Neural cell (in vitro differentiated cells): Measurements from ENCODE around the gene CHL1. TPM values are rescaled to one million over a fixed set of nuclear protein-coding genes. Genes with fewer than 3 reads are reported as not detected.

Experiments used
- H2AFZ ChIP-seq: fragments of 200-600, 300-800 bp; sonication (generic), shearing (Covaris generic); 2 replicates; pipeline ENCODE4 v1.6.0; 2014; ENCODE audit warnings: low read depth, mild to moderate bottlenecking, antibody characterized with exemption, low read length, moderate library complexity
- H3F3A ChIP-seq: fragments of 200-600 bp; shearing (Covaris generic); 2 replicates; pipeline ENCODE4 v1.6.1; 2016; ENCODE audit warnings: mild to moderate bottlenecking, moderate library complexity, mixed read lengths, antibody characterized with exemption, low read length; ENCODE audit not compliant: insufficient read depth, poor library complexity, severe bottlenecking
- H3K27ac ChIP-seq: fragments of 200-600, 300-800 bp; sonication (generic), shearing (Covaris generic); 2 replicates; pipeline ENCODE4 v1.5.1; 2014; ENCODE audit warnings: mild to moderate bottlenecking, low read length, moderate library complexity
- H3K27me3 ChIP-seq: fragments of 300-800, 200-600 bp; sonication (generic), shearing (Covaris generic); 2 replicates; pipeline ENCODE4 v1.6.0; 2014; ENCODE audit warnings: mild to moderate bottlenecking, low read depth, low read length, moderate library complexity; ENCODE audit not compliant: insufficient read depth
- H3K36me3 ChIP-seq: fragments of 300-800, 200-600 bp; sonication (generic), shearing (Covaris generic); 2 replicates; pipeline ENCODE4 v1.5.1; 2014; ENCODE audit warnings: mild to moderate bottlenecking, antibody characterized with exemption, low read length, moderate library complexity; ENCODE audit not compliant: insufficient read depth
- H3K4me2 ChIP-seq: fragments of 300-800, 200-600 bp; sonication (generic), shearing (Covaris generic); 2 replicates; pipeline ENCODE4 v1.6.0; 2014; ENCODE audit warnings: mild to moderate bottlenecking, low read length
- H3K4me3 ChIP-seq: fragments of 300-800, 200-600 bp; sonication (generic), shearing (Covaris generic); 2 replicates; pipeline ENCODE4 v1.5.1; 2014; ENCODE audit warnings: mild to moderate bottlenecking, low read length, moderate library complexity
- H3K79me2 ChIP-seq: fragments of 200-600 bp; shearing (Covaris generic); replicated peaks from 2 replicates; pipeline ENCODE4 v1.6.0; 2014; ENCODE audit warnings: mild to moderate bottlenecking, low read length, moderate library complexity; ENCODE audit not compliant: insufficient read depth
- H3K9ac ChIP-seq: fragments of 300-800, 200-600 bp; sonication (generic), shearing (Covaris generic); 2 replicates; pipeline ENCODE4 v1.6.1; 2016; ENCODE audit warnings: mild to moderate bottlenecking, low read length, mixed read lengths
- H3K9me2 ChIP-seq: fragments of 200-600 bp; shearing (Covaris generic); 2 replicates; pipeline ENCODE4 v1.6.1; 2016; ENCODE audit warnings: mild to moderate bottlenecking, low read length, mixed read lengths; ENCODE audit not compliant: insufficient read depth
- H3K9me3 ChIP-seq: fragments of 200-600, 300-800 bp; sonication (generic), shearing (Covaris generic); 2 replicates; pipeline ENCODE4 v1.6.1; 2016; ENCODE audit warnings: mild to moderate bottlenecking, mixed run types, low read length, moderate library complexity, mixed read lengths
- H4K20me1 ChIP-seq: fragments of 200-600 bp; shearing (Covaris generic); 2 replicates; pipeline ENCODE4 v1.6.1; 2016; ENCODE audit warnings: mild to moderate bottlenecking, mixed run types; ENCODE audit not compliant: insufficient read depth
- CTCF ChIP-seq: fragments of 450-650 bp; IDR thresholded peaks from 2 replicates; pipeline ENCODE4 v1.5.1; 2014; ENCODE audit warnings: antibody characterized with exemption, mild to moderate bottlenecking, moderate library complexity; ENCODE audit not compliant: poor library complexity, severe bottlenecking
- EP300 ChIP-seq: fragments of 450-650 bp; conservative IDR thresholded peaks from 2 replicates; pipeline ENCODE4 v1.6.1; 2014; ENCODE audit warnings: antibody characterized with exemption, mild to moderate bottlenecking, moderate library complexity; ENCODE audit not compliant: poor library complexity, severe bottlenecking
- EZH2 ChIP-seq: fragments of 200-600, 300-800 bp; shearing (Covaris generic), sonication (generic); IDR thresholded peaks from 2 replicates; pipeline ENCODE4 v1.6.1; 2014; ENCODE audit warnings: antibody characterized with exemption, low read length, borderline replicate concordance, mild to moderate bottlenecking; ENCODE audit not compliant: insufficient read depth, poor library complexity, severe bottlenecking
- MXI1 ChIP-seq: fragments of 450-650 bp; conservative IDR thresholded peaks from 2 replicates; pipeline ENCODE4 v1.6.1; 2014; ENCODE audit warnings: antibody characterized with exemption, mild to moderate bottlenecking; ENCODE audit not compliant: poor library complexity, severe bottlenecking
- POLR2AphosphoS5 ChIP-seq: IDR thresholded peaks from 2 replicates; pipeline ENCODE4 v1.6.1; 2012
- RAD21 ChIP-seq: fragments of 450-650 bp; conservative IDR thresholded peaks from 2 replicates; pipeline ENCODE4 v1.6.1; 2014; ENCODE audit warnings: antibody characterized with exemption, mild to moderate bottlenecking, moderate library complexity
- SMC3 ChIP-seq: fragments of 450-650 bp; conservative IDR thresholded peaks from 2 replicates; pipeline ENCODE4 v1.6.1; 2014; ENCODE audit warnings: antibody characterized with exemption, mild to moderate bottlenecking, moderate library complexity; ENCODE audit not compliant: poor library complexity
- TAF1 ChIP-seq: IDR thresholded peaks from 2 replicates; pipeline ENCODE4 v1.6.1; 2012; ENCODE audit warnings: low read depth
- polyA plus RNA-seq: library from polyadenylated mRNA; depleted of rRNA; stranded (reverse); fragments of >200 nt; gene quantifications from 2 replicates; pipeline ENCODE4 v1.2.3, GENCODE V29; 2014
- TF ChIP-seq, protein P1 (sequence below): IDR thresholded peaks from 2 replicates; pipeline ENCODE4 v1.6.1; 2012; ENCODE audit warnings: borderline replicate concordance

CHL1 gene
- polyA plus RNA-seq, 1 donor from 2014 or later, result 199 TPM

DNA sequence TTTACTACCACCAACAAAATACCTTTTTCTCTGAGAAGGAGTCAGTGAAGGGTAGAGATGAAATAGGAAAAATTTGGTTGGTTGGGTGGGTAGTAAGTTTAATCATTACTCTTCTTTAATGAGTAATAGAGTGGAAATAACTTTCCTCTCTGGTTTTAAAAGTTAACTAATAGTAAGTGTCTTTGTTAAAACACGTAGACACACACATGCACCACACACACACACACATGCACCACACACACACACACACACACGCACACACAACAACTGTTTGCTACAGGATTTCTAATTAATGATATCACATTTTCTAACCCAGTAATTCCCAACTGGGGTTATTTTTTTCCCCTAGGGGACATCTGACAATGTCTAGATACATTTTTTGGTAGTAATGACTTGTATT is 84.1 kb downstream of the CHL1 start:
- Histone ChIP-seq H4K20me1 (no peaks in the 10 kb centered on the region), H3K4me3 (no peak overlapping the region), H3K79me2 (no peaks in the 10 kb centered on the region), H3K27ac (no peak overlapping the region), H3F3A (no peaks in the 10 kb centered on the region), H3K9me3 (no peaks in the 10 kb centered on the region), H3K9me2 (no peaks in the 10 kb centered on the region), H3K4me2 (no peak overlapping the region), H3K36me3 (no peaks in the 10 kb centered on the region), H3K9ac (no peak overlapping the region), H3K27me3 (no peaks in the 10 kb centered on the region), H2AFZ (no peak overlapping the region)
- TF ChIP-seq TAF1, result no peak

- Histone ChIP-seq H3K27ac (no peak overlapping the region), H3K4me3 (no peak overlapping the region), H3K9me3 (no peaks in the 10 kb centered on the region), H3K9ac (no peak overlapping the region), H4K20me1 (no peaks in the 10 kb centered on the region), H3K9me2 (no peaks in the 10 kb centered on the region), H3K27me3 (no peaks in the 10 kb centered on the region), H3K79me2 (no peaks in the 10 kb centered on the region), H3K36me3 (no peaks in the 10 kb centered on the region), H3F3A (no peaks in the 10 kb centered on the region), H2AFZ (no peak overlapping the region), H3K4me2 (no peak overlapping the region)
- TF ChIP-seq EZH2 (no peak), MXI1 (no peak), EP300 (no peak), SMC3 (no peak), CTCF (no peak), RAD21 (no peak), POLR2AphosphoS5 (no peak), TAF1 (no peak)
- TF ChIP-seq, protein P1, sequence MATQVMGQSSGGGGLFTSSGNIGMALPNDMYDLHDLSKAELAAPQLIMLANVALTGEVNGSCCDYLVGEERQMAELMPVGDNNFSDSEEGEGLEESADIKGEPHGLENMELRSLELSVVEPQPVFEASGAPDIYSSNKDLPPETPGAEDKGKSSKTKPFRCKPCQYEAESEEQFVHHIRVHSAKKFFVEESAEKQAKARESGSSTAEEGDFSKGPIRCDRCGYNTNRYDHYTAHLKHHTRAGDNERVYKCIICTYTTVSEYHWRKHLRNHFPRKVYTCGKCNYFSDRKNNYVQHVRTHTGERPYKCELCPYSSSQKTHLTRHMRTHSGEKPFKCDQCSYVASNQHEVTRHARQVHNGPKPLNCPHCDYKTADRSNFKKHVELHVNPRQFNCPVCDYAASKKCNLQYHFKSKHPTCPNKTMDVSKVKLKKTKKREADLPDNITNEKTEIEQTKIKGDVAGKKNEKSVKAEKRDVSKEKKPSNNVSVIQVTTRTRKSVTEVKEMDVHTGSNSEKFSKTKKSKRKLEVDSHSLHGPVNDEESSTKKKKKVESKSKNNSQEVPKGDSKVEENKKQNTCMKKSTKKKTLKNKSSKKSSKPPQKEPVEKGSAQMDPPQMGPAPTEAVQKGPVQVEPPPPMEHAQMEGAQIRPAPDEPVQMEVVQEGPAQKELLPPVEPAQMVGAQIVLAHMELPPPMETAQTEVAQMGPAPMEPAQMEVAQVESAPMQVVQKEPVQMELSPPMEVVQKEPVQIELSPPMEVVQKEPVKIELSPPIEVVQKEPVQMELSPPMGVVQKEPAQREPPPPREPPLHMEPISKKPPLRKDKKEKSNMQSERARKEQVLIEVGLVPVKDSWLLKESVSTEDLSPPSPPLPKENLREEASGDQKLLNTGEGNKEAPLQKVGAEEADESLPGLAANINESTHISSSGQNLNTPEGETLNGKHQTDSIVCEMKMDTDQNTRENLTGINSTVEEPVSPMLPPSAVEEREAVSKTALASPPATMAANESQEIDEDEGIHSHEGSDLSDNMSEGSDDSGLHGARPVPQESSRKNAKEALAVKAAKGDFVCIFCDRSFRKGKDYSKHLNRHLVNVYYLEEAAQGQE, result no peak
Observed at GRCh38 chr3:284322-284721, 87.8 kb downstream of the CHL1 start.

DNA sequence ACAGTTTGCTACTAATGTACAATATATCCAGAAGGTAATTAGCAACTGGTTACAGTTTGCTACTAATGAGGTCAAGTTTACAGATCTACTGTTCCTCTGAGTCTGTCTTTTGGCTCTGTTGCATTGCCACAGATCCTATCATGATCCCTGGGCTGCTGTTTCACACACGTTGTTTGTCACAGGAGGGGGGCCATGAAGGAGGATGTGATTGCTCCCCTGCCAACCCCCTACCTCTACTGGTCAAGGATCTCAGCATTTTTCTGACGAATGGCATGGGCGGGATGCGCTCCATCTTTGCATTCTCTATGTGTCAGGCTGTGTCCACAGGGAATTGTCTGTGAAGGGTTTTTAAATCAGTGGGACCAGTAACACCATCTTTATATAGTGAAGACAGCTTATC is 91.9 kb downstream of the CHL1 start:
- no peak overlapping the region for H3K27ac ChIP-seq
- H3K36me3 ChIP-seq, result no peaks in the 10 kb centered on the region
- TF ChIP-seq MXI1, result no peak
- TF ChIP-seq SMC3, result no peak
- TF ChIP-seq RAD21, result no peak
- TF ChIP-seq, protein P1, result no peak
- no peak for TF ChIP-seq POLR2AphosphoS5
- TF ChIP-seq EP300, result no peak
- no peak for TF ChIP-seq CTCF
- no peak for TF ChIP-seq TAF1
- no peak for TF ChIP-seq EZH2
- H3K9me2 ChIP-seq, result no peaks in the 10 kb centered on the region
- no peak overlapping the region for H3K4me3 ChIP-seq
- H3K9me3 ChIP-seq, result no peaks in the 10 kb centered on the region
- no peak overlapping the region for H3K4me2 ChIP-seq
- no peak overlapping the region for H3K9ac ChIP-seq
- H3K27me3 ChIP-seq, result no peaks in the 10 kb centered on the region
- no peaks in the 10 kb centered on the region for H3F3A ChIP-seq
- H4K20me1 ChIP-seq, result no peaks in the 10 kb centered on the region
- no peaks in the 10 kb centered on the region for H3K79me2 ChIP-seq
- no peak overlapping the region for H2AFZ ChIP-seq
